Measurements from ENCODE around the gene TROAP.

- peak; percentile 66 to 69 for TF ChIP-seq POLR2A (IDR thresholded peaks at IDR 0.05)
- TF ChIP-seq, protein P1, sequence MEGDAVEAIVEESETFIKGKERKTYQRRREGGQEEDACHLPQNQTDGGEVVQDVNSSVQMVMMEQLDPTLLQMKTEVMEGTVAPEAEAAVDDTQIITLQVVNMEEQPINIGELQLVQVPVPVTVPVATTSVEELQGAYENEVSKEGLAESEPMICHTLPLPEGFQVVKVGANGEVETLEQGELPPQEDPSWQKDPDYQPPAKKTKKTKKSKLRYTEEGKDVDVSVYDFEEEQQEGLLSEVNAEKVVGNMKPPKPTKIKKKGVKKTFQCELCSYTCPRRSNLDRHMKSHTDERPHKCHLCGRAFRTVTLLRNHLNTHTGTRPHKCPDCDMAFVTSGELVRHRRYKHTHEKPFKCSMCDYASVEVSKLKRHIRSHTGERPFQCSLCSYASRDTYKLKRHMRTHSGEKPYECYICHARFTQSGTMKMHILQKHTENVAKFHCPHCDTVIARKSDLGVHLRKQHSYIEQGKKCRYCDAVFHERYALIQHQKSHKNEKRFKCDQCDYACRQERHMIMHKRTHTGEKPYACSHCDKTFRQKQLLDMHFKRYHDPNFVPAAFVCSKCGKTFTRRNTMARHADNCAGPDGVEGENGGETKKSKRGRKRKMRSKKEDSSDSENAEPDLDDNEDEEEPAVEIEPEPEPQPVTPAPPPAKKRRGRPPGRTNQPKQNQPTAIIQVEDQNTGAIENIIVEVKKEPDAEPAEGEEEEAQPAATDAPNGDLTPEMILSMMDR (IDR thresholded peaks at IDR 0.05) = peak; percentile 6 to 44 (median 36)
These were observed 43.8 kb downstream of the TROAP start for GRCh38 chr12:49366652-49367380.
